ENCODE data around the gene UXT. TPM values are rescaled to one million over a fixed set of nuclear protein-coding genes. Genes with fewer than 3 reads are reported as not detected.

Gene UXT
- total RNA-seq (2014; rRNA removed; shearing (Covaris generic)) (250 and 284 TPM in 2 replicates), total RNA-seq (2022) (171 and 201 TPM in 2 replicates), Bru-seq, nascent RNA (percentile 90 among the genes with signal in this experiment), BruChase-seq, experiment 1, labeled RNA remaining after a 6-hour chase (percentile 80 among the genes with signal in this experiment), BruChase-seq, experiment 2, labeled RNA remaining after a 2-hour chase (percentile 70 among the genes with signal in this experiment)
- long read RNA-seq, transcript UXT-201 (7 exons, 574 nt) = major isoform, 46 of 59 reads
- long read RNA-seq, partial matches to known transcripts = 1 of 59 reads
- long read RNA-seq, other reads (novel, unspliced or antisense) = 6 of 59 reads

- ChIA-PET POLR2A (no interaction called here), CTCF (ENCODE audit: unreplicated experiment) (no interaction called here)
- no peaks in the 10 kb centered on the region for H3K9me3 ChIP-seq (ENCODE audit: low read length)
- DNase-seq (ENCODE audit: low spot score) = peak; percentile 94
- no TSS peak for BruUV-seq (replicated peaks)
- H4K20me1 ChIP-seq (ENCODE audit: insufficient read depth, low read length) = no peaks in the 10 kb centered on the region
- H3K9me2 ChIP-seq (ENCODE audit: insufficient read depth, low read length) = no peaks in the 10 kb centered on the region
- H3K4me1 ChIP-seq (ENCODE audit: insufficient read depth, low read length, poor library complexity, severe bottlenecking) = peaks cover 16% of the 10 kb centered on the region
- intact Hi-C loops (cut with micrococcal nuclease; ENCODE audit: unreplicated experiment) = loop anchor here (1.0 to 10.0 kb wide), 4 partner anchors 9 to 366 kb away; partner anchors contain the start of genes ELK1 and ZNF81
- peak within 1 kb of the TSS; percentile 92 for H2AFZ ChIP-seq (ENCODE audit: low read length)
- H3K79me2 ChIP-seq (ENCODE audit: insufficient read depth, low read depth, low read length) = peaks cover 16% of the 10 kb centered on the region
- TF ChIP-seq EZH2phosphoT487 (IDR thresholded peaks at IDR 0.05; ENCODE audit: borderline replicate concordance, low read depth, low read length) (no peak), CTCF (conservative IDR thresholded peaks at IDR 0.05; ENCODE audit: low read length) (no peak)
- peak within 1 kb of the TSS; percentile 94 for H3K4me3 ChIP-seq (ENCODE audit: low read depth, low read length, poor library complexity, severe bottlenecking)
- H3K27ac ChIP-seq (ENCODE audit: low read depth, low read length, poor library complexity, severe bottlenecking) = peak within 1 kb of the TSS; percentile 93
- H3K4me2 ChIP-seq (ENCODE audit: low read length) = peak within 1 kb of the TSS; percentile 86
- peaks cover 41% of the 10 kb centered on the region for H3K36me3 ChIP-seq (ENCODE audit: insufficient read depth, low read length)
Observed at GRCh38 chrX:47658684-47659420, at the start of gene UXT. Gene UXT (minus strand): TSS chrX:47659180. CDS start chrX:47658927, 253 bp downstream.

- no peak for TF ChIP-seq CTCF (conservative IDR thresholded peaks at IDR 0.05; ENCODE audit: low read length)
- no peak for TF ChIP-seq EZH2phosphoT487 (IDR thresholded peaks at IDR 0.05; ENCODE audit: borderline replicate concordance, low read depth, low read length)
- H4K20me1 ChIP-seq (ENCODE audit: insufficient read depth, low read length) = no peaks in the 10 kb centered on the region
- H3K4me2 ChIP-seq (ENCODE audit: low read length) = no peak overlapping the region
- H3K4me3 ChIP-seq (ENCODE audit: low read depth, low read length, poor library complexity, severe bottlenecking) = no peak overlapping the region
- ChIA-PET POLR2A (no interaction called here), CTCF (ENCODE audit: unreplicated experiment) (no interaction called here)
- DNase-seq (ENCODE audit: low spot score) = no peak
- no peaks in the 10 kb centered on the region for H3K36me3 ChIP-seq (ENCODE audit: insufficient read depth, low read length)
- H3K27ac ChIP-seq (ENCODE audit: low read depth, low read length, poor library complexity, severe bottlenecking) = no peak overlapping the region
- H3K9me3 ChIP-seq (ENCODE audit: low read length) = no peaks in the 10 kb centered on the region
- H3K79me2 ChIP-seq (ENCODE audit: insufficient read depth, low read depth, low read length) = no peaks in the 10 kb centered on the region
- H3K4me1 ChIP-seq (ENCODE audit: insufficient read depth, low read length, poor library complexity, severe bottlenecking) = no peaks in the 10 kb centered on the region
- no peak overlapping the region for H2AFZ ChIP-seq (ENCODE audit: low read length)
- intact Hi-C loops (cut with micrococcal nuclease; ENCODE audit: unreplicated experiment) = no loop called here
- no peaks in the 10 kb centered on the region for H3K9me2 ChIP-seq (ENCODE audit: insufficient read depth, low read length)
- BruUV-seq (replicated peaks) = no TSS peak
Observed at GRCh38 chrX:47707031-47707780, 48.2 kb upstream of the UXT start.

Measured in OCI-LY7 (cell line).